HG02759 (cell line): ENCODE measurements around the gene MXRA8.
"Not testable (repeated sequence)": the region's sequence is repeated elsewhere in the genome, so short reads cannot be mapped to it uniquely, and the experiment has no call there.

Source experiments
- ATAC-seq: cut with Tn5 transposase; IDR thresholded peaks from one replicate; pipeline ENCODE4 v1.9.1; 2021; ENCODE audit warnings: mild to moderate bottlenecking, moderate library complexity; ENCODE audit not compliant: unreplicated experiment

Gene MXRA8

GRCh38 chr1:1393428-1393827 lies 35.1 kb upstream of the MXRA8 start:
- no peak for ATAC-seq

GRCh38 chr1:1393014-1393413 lies 34.7 kb upstream of the MXRA8 start:
- no peak for ATAC-seq

GRCh38 chr1:1391225-1391624 lies 32.9 kb upstream of the MXRA8 start:
- no peak for ATAC-seq

- ATAC-seq: no peak
Observed at GRCh38 chr1:1390675-1391074, 32.3 kb upstream of the MXRA8 start.

- ATAC-seq: no peak
Observed at GRCh38 chr1:1388078-1388472, 29.7 kb upstream of the MXRA8 start.

- no peak for ATAC-seq
Observed at GRCh38 chr1:1387098-1388077, 29.0 kb upstream of the MXRA8 start.

GRCh38 chr1:1385931-1386330 lies 27.6 kb upstream of the MXRA8 start:
- ATAC-seq: no peak

GRCh38 chr1:1385339-1385738 lies 27.0 kb upstream of the MXRA8 start:
- not testable (repeated sequence) for ATAC-seq

GRCh38 chr1:1381294-1381693 lies 22.9 kb upstream of the MXRA8 start:
- no peak for ATAC-seq

GRCh38 chr1:1380860-1381259 lies 22.5 kb upstream of the MXRA8 start:
- no peak for ATAC-seq

- no peak for ATAC-seq
Observed at GRCh38 chr1:1377540-1378205, 19.3 kb upstream of the MXRA8 start.

GRCh38 chr1:1376551-1377226 lies 18.3 kb upstream of the MXRA8 start:
- no peak for ATAC-seq

GRCh38 chr1:1374929-1375662 lies 16.7 kb upstream of the MXRA8 start, which contains the start of gene AURKAIP1:
Gene AURKAIP1, minus strand, starts transcription at chr1:1375207. Its CDS starts 451 bp downstream, at chr1:1374756.
- peak; percentile 87 for ATAC-seq

GRCh38 chr1:1374589-1374928 lies 16.2 kb upstream of the MXRA8 start:
- peak; percentile 2 for ATAC-seq

GRCh38 chr1:1373815-1374588 lies 15.6 kb upstream of the MXRA8 start:
- no peak for ATAC-seq

GRCh38 chr1:1373051-1373814 lies 14.9 kb upstream of the MXRA8 start:
- ATAC-seq: no peak

GRCh38 chr1:1371746-1372711 lies 13.7 kb upstream of the MXRA8 start:
- no peak for ATAC-seq

- ATAC-seq: no peak
Observed at GRCh38 chr1:1371364-1371745, 13.0 kb upstream of the MXRA8 start.
